ENCODE data around the gene C3orf52.

The C3orf52 gene

GRCh38 chr3:112130638-112130993, 44.4 kb downstream of the C3orf52 start:
- no peak for TF ChIP-seq CTCF (IDR thresholded peaks at IDR 0.05; ENCODE audit: extremely low read depth, insufficient read depth, missing control alignments)

GRCh38 chr3:112131111-112131510, 44.9 kb downstream of the C3orf52 start:
- TF ChIP-seq CTCF (IDR thresholded peaks at IDR 0.05; ENCODE audit: extremely low read depth, insufficient read depth, missing control alignments), result no peak
- DNase-seq (ENCODE audit: low spot score), result no peak
- in situ Hi-C loops (cut with MboI; ENCODE audit: low pct_unique_long_range_greater_than_20kb, low sequenced_read_pairs, unreplicated experiment), result loop anchor here (10.0 kb wide), 1 partner anchor 164 kb away; the partner anchor contains the start of gene SLC9C1

More at GRCh38 chr3:112130638-112130993, 44.4 kb downstream of the C3orf52 start:
- in situ Hi-C loops (cut with MboI; ENCODE audit: low pct_unique_long_range_greater_than_20kb, low sequenced_read_pairs, unreplicated experiment), result loop anchor here (10.0 kb wide), 1 partner anchor 164 kb away; the partner anchor contains the start of gene SLC9C1
- no peak for DNase-seq (ENCODE audit: low spot score)

GRCh38 chr3:112132088-112132487, 45.9 kb downstream of the C3orf52 start:
- in situ Hi-C loops (cut with MboI; ENCODE audit: low pct_unique_long_range_greater_than_20kb, low sequenced_read_pairs, unreplicated experiment), result loop anchor here (10.0 kb wide), 1 partner anchor 163 kb away; the partner anchor contains the start of gene SLC9C1
- no peak for DNase-seq (ENCODE audit: low spot score)
- no peak for TF ChIP-seq CTCF (IDR thresholded peaks at IDR 0.05; ENCODE audit: extremely low read depth, insufficient read depth, missing control alignments)

GRCh38 chr3:112132554-112132953, 46.4 kb downstream of the C3orf52 start:
- in situ Hi-C loops (cut with MboI; ENCODE audit: low pct_unique_long_range_greater_than_20kb, low sequenced_read_pairs, unreplicated experiment), result loop anchor here (10.0 kb wide), 1 partner anchor 162 kb away; the partner anchor contains the start of gene SLC9C1
- DNase-seq (ENCODE audit: low spot score), result no peak

DNA sequence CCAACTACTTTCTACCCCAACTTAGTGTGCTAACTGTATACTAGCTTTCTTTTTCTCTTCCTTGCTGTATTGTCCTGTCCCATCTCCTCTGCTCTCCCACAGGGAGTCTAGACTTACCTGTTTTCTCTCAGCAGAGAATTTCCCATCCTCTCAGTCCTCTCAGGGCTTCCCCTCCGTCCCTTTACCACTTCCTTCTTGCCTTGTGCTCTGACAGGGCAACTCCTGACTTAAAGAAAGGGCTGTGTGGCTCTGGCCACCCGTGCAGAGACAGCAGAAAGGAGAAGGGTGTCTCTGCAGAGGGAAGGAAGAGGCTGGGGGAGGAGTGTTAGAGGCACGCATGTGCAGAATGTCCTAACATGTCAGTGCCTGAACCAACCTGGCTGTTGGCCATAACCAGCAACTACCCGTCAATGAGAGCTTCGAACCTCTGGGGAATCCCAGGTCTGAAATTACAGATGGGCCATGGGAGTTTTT, 46.8 kb downstream of the C3orf52 start, which contains the start of gene GCSAM:
Gene GCSAM, minus strand, starts transcription at position 274 of the 474 bp plus-strand sequence. Its CDS starts 128 bp downstream, at position 146.
- peak; percentile 50 for DNase-seq (ENCODE audit: low spot score)
- in situ Hi-C loops (cut with MboI; ENCODE audit: low pct_unique_long_range_greater_than_20kb, low sequenced_read_pairs, unreplicated experiment), result loop anchor here (10.0 kb wide), 1 partner anchor 162 kb away; the partner anchor contains the start of gene SLC9C1
- no peak for TF ChIP-seq CTCF (IDR thresholded peaks at IDR 0.05; ENCODE audit: extremely low read depth, insufficient read depth, missing control alignments)

More at GRCh38 chr3:112132554-112132953, 46.4 kb downstream of the C3orf52 start:
- TF ChIP-seq CTCF (IDR thresholded peaks at IDR 0.05; ENCODE audit: extremely low read depth, insufficient read depth, missing control alignments), result no peak

DNA sequence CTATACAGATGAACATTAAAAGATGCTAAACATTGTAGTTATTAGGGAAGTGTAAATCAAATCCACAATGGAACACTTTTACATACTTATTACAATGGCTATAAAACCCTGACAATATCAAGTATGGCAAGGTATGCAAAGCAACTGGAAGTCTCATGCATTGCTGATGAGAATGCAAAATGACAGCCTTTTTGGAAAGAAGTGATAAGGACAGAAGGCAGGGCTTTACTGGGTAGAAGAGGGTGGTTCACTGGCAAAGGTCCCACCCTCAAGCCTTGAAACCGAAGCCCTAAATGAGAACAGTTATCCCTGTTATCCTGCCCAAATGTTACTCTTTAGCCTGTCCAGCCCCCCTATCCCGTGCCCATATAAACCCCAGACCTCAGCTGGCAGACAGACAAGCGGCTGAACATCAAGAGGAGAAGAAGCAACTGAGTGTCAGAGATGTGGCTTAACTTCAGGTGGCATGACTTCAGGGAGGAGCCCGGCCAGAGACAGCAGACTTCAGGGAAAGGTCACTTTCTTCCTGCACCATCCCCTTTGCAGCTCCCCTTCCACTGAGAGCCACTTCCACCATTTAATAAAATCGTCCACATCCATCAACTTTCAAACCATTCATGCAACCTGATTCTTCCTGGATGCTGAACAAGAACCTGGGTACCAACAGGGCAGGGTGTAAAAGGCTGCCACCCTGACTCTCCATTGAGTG, 47.6 kb downstream of the C3orf52 start:
- no peak for TF ChIP-seq CTCF (IDR thresholded peaks at IDR 0.05; ENCODE audit: extremely low read depth, insufficient read depth, missing control alignments)
- in situ Hi-C loops (cut with MboI; ENCODE audit: low pct_unique_long_range_greater_than_20kb, low sequenced_read_pairs, unreplicated experiment), result loop anchor here (10.0 kb wide), 1 partner anchor 161 kb away; the partner anchor contains the start of gene SLC9C1
- no peak for DNase-seq (ENCODE audit: low spot score)
